Activated naive CD4-positive, alpha-beta T cell treated with anti-CD3 and anti-CD28 coated beads, Interleukin-2, amount 10 ng/mL, durations not matched to agents 7 days and 5 days (primary cell): Measurements from ENCODE around the gene UBASH3B.
A peak's percentile ranks its signal among the peaks of the same experiment; 100 is the strongest.

Experiments used
- CTCF ChIA-PET: fragments of 350-600 bp; sonication (Branson Sonifier 250); formaldehyde crosslinking; loops from one replicate; lab custom pipeline; 2021; ENCODE audit warnings: antibody characterized with exemption; lab: Charles Lee
- DNase-seq: peaks from one replicate; pipeline ENCODE4 v3.0.0-alpha.2; 2020
- H3K27ac Mint-ChIP-seq: one replicate; pipeline ENCODE4 v1.8.0; 2021; ENCODE audit warnings: mild to moderate bottlenecking, moderate library complexity, mixed read lengths
- H3K27me3 Mint-ChIP-seq: one replicate; pipeline ENCODE4 v1.8.0; 2021; ENCODE audit warnings: mild to moderate bottlenecking, mixed read lengths
- H3K36me3 Mint-ChIP-seq: one replicate; pipeline ENCODE4 v1.8.0; 2021; ENCODE audit warnings: mixed read lengths
- H3K4me1 Mint-ChIP-seq: one replicate; pipeline ENCODE4 v1.8.0; 2021; ENCODE audit warnings: mixed read lengths
- H3K4me3 Mint-ChIP-seq: one replicate; pipeline ENCODE4 v1.8.0; 2021; ENCODE audit warnings: mild to moderate bottlenecking, moderate library complexity, mixed read lengths
- H3K9me3 Mint-ChIP-seq: one replicate; pipeline ENCODE4 v1.8.0; 2021; ENCODE audit warnings: mixed read lengths

Gene UBASH3B

GRCh38 chr11:122692444-122692843 is 36.9 kb downstream of the UBASH3B start:
- Mint-ChIP-seq H3K4me1 (peaks cover 69% of the 10 kb centered on the region), H3K27ac (no peak overlapping the region)

DNA sequence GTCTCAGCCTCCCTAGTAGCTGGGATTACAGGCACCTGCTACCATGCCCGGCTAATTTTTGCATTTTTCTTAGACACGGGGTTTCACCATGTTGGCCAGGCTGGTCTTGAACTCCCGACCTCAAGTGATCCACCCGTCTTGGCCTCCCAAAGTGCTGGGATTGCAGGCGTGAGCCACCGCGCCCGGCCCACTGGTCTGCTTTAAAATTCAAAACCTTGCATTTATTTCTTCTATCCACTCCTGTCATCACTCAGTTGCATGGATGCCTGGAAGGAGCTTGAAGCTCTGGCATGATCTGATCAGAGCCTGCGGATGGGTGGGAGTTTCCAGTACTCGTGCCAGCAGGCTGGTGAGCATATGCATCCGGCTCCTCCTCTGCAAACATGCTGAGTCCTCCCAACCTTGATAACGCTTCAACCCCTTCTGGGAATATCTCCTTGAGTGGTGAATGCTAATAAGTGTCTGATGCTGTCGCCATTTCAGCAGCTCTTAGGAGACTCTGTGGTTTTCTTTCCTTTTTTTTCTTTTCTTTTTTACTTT is 39.6 kb downstream of the UBASH3B start:
- DNase-seq, result no peak
- Mint-ChIP-seq H3K36me3 (peaks cover 7% of the 10 kb centered on the region), H3K27ac (no peak overlapping the region), H3K27me3 (peaks cover 3% of the 10 kb centered on the region), H3K4me3 (no peak overlapping the region), H3K4me1 (peaks cover 85% of the 10 kb centered on the region), H3K9me3 (no peaks in the 10 kb centered on the region)
- CTCF ChIA-PET, result interaction anchor here (3.7 kb wide), 1 partner anchor 39 kb away, joined by 17 read pairs; the partner anchor contains the start of gene UBASH3B

More at GRCh38 chr11:122692444-122692843, 36.9 kb downstream of the UBASH3B start:
- Mint-ChIP-seq H3K36me3 (peaks cover 7% of the 10 kb centered on the region), H3K27me3 (no peaks in the 10 kb centered on the region), H3K9me3 (no peaks in the 10 kb centered on the region), H3K4me3 (no peak overlapping the region)
- DNase-seq, result no peak
- CTCF ChIA-PET, result interaction anchor here (1.7 kb wide), 1 partner anchor 35 kb away, joined by 5 read pairs; no protein-coding TSS in a partner anchor

GRCh38 chr11:122696662-122697061 is 41.1 kb downstream of the UBASH3B start:
- DNase-seq, result peak; percentile 77
- peaks cover 3% of the 10 kb centered on the region for H3K27me3 Mint-ChIP-seq
- H3K36me3 Mint-ChIP-seq, result peaks cover 7% of the 10 kb centered on the region
- no peaks in the 10 kb centered on the region for H3K9me3 Mint-ChIP-seq
- peaks cover 72% of the 10 kb centered on the region for H3K4me1 Mint-ChIP-seq
- peak overlapping the region; percentile 85 for H3K27ac Mint-ChIP-seq
- H3K4me3 Mint-ChIP-seq, result peak overlapping the region; percentile 51
- CTCF ChIA-PET, result interaction anchor here (1.0 to 3.7 kb wide), 4 partner anchors 40 to 62 kb away, joined by 3 to 17 read pairs (median 5); partner anchors contain the start of gene UBASH3B

GRCh38 chr11:122697636-122698167 is 42.2 kb downstream of the UBASH3B start:
- H3K9me3 Mint-ChIP-seq, result no peaks in the 10 kb centered on the region
- DNase-seq, result peak; percentile 63
- peaks cover 64% of the 10 kb centered on the region for H3K4me1 Mint-ChIP-seq
- H3K27ac Mint-ChIP-seq, result peak overlapping the region; percentile 85
- H3K27me3 Mint-ChIP-seq, result peaks cover 3% of the 10 kb centered on the region
- peaks cover 5% of the 10 kb centered on the region for H3K36me3 Mint-ChIP-seq
- peak overlapping the region; percentile 11 for H3K4me3 Mint-ChIP-seq
- CTCF ChIA-PET, result interaction anchor here (1.3 to 3.7 kb wide), 4 partner anchors 14 to 59 kb away, joined by 3 to 17 read pairs (median 4); partner anchors contain the start of gene UBASH3B

- H3K9me3 Mint-ChIP-seq, result no peaks in the 10 kb centered on the region
- peaks cover 58% of the 10 kb centered on the region for H3K4me1 Mint-ChIP-seq
These were observed 42.9 kb downstream of the UBASH3B start for GRCh38 chr11:122698392-122698791.

DNA sequence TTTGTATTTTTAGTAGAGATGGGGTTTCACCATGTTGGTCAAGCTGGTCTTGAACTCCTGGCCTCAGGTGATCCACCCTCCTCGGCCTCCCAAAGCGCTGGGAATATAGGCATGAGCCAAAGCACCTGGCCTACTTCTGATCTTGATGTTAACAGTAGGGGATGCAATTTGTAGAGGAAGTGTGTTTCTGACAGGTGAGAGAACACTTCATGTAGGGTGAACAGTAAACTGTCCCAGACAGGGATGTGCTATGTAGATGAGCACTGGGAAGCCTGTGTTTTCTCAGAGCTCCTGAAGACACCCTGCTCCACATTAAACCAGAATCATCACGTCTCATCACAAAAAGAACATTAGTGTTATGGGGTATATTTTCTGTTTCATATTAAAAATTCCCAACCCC is 45.1 kb downstream of the UBASH3B start:
- Mint-ChIP-seq H3K27me3 (peaks cover 3% of the 10 kb centered on the region), H3K27ac (no peak overlapping the region), H3K36me3 (peaks cover 1% of the 10 kb centered on the region), H3K9me3 (no peaks in the 10 kb centered on the region), H3K4me3 (no peak overlapping the region), H3K4me1 (peaks cover 44% of the 10 kb centered on the region)
- CTCF ChIA-PET, result interaction anchor here (2.0 kb wide), 1 partner anchor 54 kb away, joined by 8 read pairs; no protein-coding TSS in a partner anchor
- no peak for DNase-seq

More at GRCh38 chr11:122698392-122698791, 42.9 kb downstream of the UBASH3B start:
- no peak for DNase-seq
- peaks cover 3% of the 10 kb centered on the region for H3K27me3 Mint-ChIP-seq
- CTCF ChIA-PET, result interaction anchor here (1.3 to 1.4 kb wide), 2 partner anchors 14 to 58 kb away, joined by 3 read pairs; no protein-coding TSS in a partner anchor
- H3K4me3 Mint-ChIP-seq, result peak overlapping the region; percentile 11
- peaks cover 3% of the 10 kb centered on the region for H3K36me3 Mint-ChIP-seq
- peak overlapping the region; percentile 85 for H3K27ac Mint-ChIP-seq

- CTCF ChIA-PET, result interaction anchor here (2.0 kb wide), 1 partner anchor 53 kb away, joined by 8 read pairs; no protein-coding TSS in a partner anchor
- Mint-ChIP-seq H3K9me3 (no peaks in the 10 kb centered on the region), H3K4me3 (no peak overlapping the region), H3K27ac (no peak overlapping the region), H3K27me3 (peaks cover 3% of the 10 kb centered on the region), H3K36me3 (peaks cover 1% of the 10 kb centered on the region), H3K4me1 (peaks cover 41% of the 10 kb centered on the region)
- DNase-seq, result no peak
These were observed 45.6 kb downstream of the UBASH3B start for GRCh38 chr11:122701143-122701542.

DNA sequence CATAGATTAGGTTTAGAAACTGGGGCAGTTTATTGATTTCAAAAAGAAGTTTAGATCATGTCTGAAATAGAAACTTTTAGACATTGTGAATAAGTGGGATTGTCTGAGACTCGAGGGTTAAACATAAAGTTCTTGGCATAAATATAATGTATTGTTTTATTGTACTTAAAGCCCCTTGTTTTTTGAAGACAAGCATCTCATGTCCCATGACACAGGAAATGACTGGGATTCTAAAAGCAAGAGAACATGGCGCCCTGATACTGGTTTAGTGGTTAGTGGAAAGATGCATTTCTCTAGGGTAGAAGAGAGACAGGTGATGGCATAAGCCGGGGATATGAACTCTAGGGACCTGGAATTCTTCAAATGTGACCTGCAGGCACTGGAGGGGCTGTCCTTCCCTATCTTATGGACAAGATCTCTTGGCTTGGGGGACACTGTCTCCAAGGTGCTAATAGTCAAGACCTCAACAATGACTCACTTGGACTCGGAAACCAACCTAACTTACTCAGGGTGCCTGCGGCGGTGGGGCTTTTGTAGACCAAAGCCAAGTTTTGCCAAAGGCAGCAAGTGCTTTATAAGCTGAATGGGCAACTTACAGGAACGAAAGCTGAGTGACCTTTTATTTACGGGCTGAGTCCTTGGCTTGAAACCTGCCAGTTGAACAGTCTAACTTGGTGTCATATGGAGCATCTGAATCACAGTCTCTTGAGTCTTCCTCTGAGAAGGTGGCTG is 48.2 kb downstream of the UBASH3B start:
- H3K27me3 Mint-ChIP-seq, result peaks cover 3% of the 10 kb centered on the region
- no peaks in the 10 kb centered on the region for H3K9me3 Mint-ChIP-seq
- no peak overlapping the region for H3K4me3 Mint-ChIP-seq
- no peak for DNase-seq
- H3K27ac Mint-ChIP-seq, result no peak overlapping the region
- peaks cover 3% of the 10 kb centered on the region for H3K36me3 Mint-ChIP-seq
- peaks cover 16% of the 10 kb centered on the region for H3K4me1 Mint-ChIP-seq
- CTCF ChIA-PET, result no interaction called here

GRCh38 chr11:122705396-122705795 is 49.9 kb downstream of the UBASH3B start:
- no peaks in the 10 kb centered on the region for H3K9me3 Mint-ChIP-seq
- H3K4me1 Mint-ChIP-seq, result no peaks in the 10 kb centered on the region
- no peak overlapping the region for H3K27ac Mint-ChIP-seq
- DNase-seq, result no peak
- no peaks in the 10 kb centered on the region for H3K27me3 Mint-ChIP-seq
- CTCF ChIA-PET, result interaction anchor here (1.6 kb wide), 1 partner anchor 50 kb away, joined by 8 read pairs; no protein-coding TSS in a partner anchor
- H3K36me3 Mint-ChIP-seq, result peaks cover 3% of the 10 kb centered on the region
- no peak overlapping the region for H3K4me3 Mint-ChIP-seq

- CTCF ChIA-PET, result interaction anchor here (1.6 kb wide), 1 partner anchor 49 kb away, joined by 8 read pairs; no protein-coding TSS in a partner anchor
- no peaks in the 10 kb centered on the region for H3K4me1 Mint-ChIP-seq
- no peak for DNase-seq
- no peak overlapping the region for H3K4me3 Mint-ChIP-seq
- no peaks in the 10 kb centered on the region for H3K9me3 Mint-ChIP-seq
- H3K27ac Mint-ChIP-seq, result no peak overlapping the region
- H3K27me3 Mint-ChIP-seq, result no peaks in the 10 kb centered on the region
- peaks cover 3% of the 10 kb centered on the region for H3K36me3 Mint-ChIP-seq
These were observed 51.0 kb downstream of the UBASH3B start for GRCh38 chr11:122706291-122707088.

DNA sequence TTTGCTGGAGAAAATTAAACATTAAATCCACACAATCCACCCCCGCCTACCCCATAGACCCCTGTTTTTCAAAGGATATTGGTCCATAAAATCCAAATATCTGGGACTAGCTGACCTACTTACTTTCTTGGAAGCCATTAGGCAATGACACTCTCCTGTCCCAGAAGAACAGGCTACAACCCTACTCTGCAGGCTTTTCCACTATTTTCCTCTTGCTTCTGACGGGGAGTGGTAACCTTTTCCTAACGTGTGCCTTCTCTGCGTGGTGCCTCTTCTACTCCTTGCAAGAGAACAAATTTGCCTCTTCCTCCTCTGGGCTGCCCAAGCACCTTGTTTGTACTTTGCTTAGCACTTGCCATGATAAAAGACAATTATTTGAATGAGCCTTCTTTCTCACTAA is 51.6 kb downstream of the UBASH3B start:
- no peaks in the 10 kb centered on the region for H3K4me1 Mint-ChIP-seq
- CTCF ChIA-PET, result no interaction called here
- H3K9me3 Mint-ChIP-seq, result no peaks in the 10 kb centered on the region

GRCh38 chr11:122707901-122708300 is 52.4 kb downstream of the UBASH3B start:
- H3K9me3 Mint-ChIP-seq, result no peaks in the 10 kb centered on the region
- H3K27me3 Mint-ChIP-seq, result no peaks in the 10 kb centered on the region
- H3K27ac Mint-ChIP-seq, result no peak overlapping the region
- no peaks in the 10 kb centered on the region for H3K4me1 Mint-ChIP-seq
- H3K4me3 Mint-ChIP-seq, result no peak overlapping the region
- no peak for DNase-seq
- peaks cover 3% of the 10 kb centered on the region for H3K36me3 Mint-ChIP-seq
- CTCF ChIA-PET, result interaction anchor here (0.7 kb wide), 1 partner anchor 39 kb away, joined by 3 read pairs; no protein-coding TSS in a partner anchor

More for the DNA sequence above, 51.6 kb downstream of the UBASH3B start:
- Mint-ChIP-seq H3K27me3 (no peaks in the 10 kb centered on the region), H3K36me3 (peaks cover 3% of the 10 kb centered on the region), H3K27ac (no peak overlapping the region), H3K4me3 (no peak overlapping the region)
- DNase-seq, result no peak

- Mint-ChIP-seq H3K27ac (no peak overlapping the region), H3K4me1 (no peaks in the 10 kb centered on the region), H3K9me3 (no peaks in the 10 kb centered on the region), H3K36me3 (peaks cover 2% of the 10 kb centered on the region), H3K27me3 (no peaks in the 10 kb centered on the region), H3K4me3 (no peak overlapping the region)
- DNase-seq, result no peak
- CTCF ChIA-PET, result interaction anchor here (2.0 kb wide), 1 partner anchor 47 kb away, joined by 6 read pairs; no protein-coding TSS in a partner anchor
These were observed 53.7 kb downstream of the UBASH3B start for GRCh38 chr11:122709039-122709760.
